Neural progenitor cell (in vitro differentiated cells): ENCODE data around the gene OPN1MW. TPM values are rescaled to one million over a fixed set of nuclear protein-coding genes. Genes with fewer than 3 reads are reported as not detected.
"Not testable (repeated sequence)": the region's sequence is repeated elsewhere in the genome, so short reads cannot be mapped to it uniquely, and the experiment has no call there.

Experiments used
- DNase-seq: peaks from one replicate; pipeline ENCODE4 v3.0.0-alpha.2; 2016; ENCODE audit warnings: low spot score
- H2AFZ ChIP-seq: fragments of 200-600 bp; sonication (generic); replicated peaks from 2 replicates; pipeline ENCODE4 v1.6.1; 2016; ENCODE audit warnings: antibody characterized with exemption
- H3F3A ChIP-seq: fragments of 200-600 bp; sonication (generic); 2 replicates; pipeline ENCODE4 v1.6.1; 2016; ENCODE audit warnings: antibody characterized with exemption, low read depth
- H3K27ac ChIP-seq: fragments of 200-600 bp; sonication (generic); 2 replicates; pipeline ENCODE4 v1.5.1; 2016; ENCODE audit warnings: mild to moderate bottlenecking
- H3K27me3 ChIP-seq: fragments of 200-600 bp; sonication (generic); 2 replicates; pipeline ENCODE4 v1.6.1; 2016; ENCODE audit warnings: mild to moderate bottlenecking, moderate library complexity
- H3K36me3 ChIP-seq: fragments of 200-600 bp; sonication (generic); 2 replicates; pipeline ENCODE4 v1.5.1; 2016
- H3K4me1 ChIP-seq: fragments of 200-600 bp; sonication (generic); 2 replicates; pipeline ENCODE4 v1.6.1; 2016; ENCODE audit warnings: mixed run types
- H3K4me2 ChIP-seq: fragments of 200-600 bp; sonication (generic); 2 replicates; pipeline ENCODE4 v1.6.1; 2016
- H3K4me3 ChIP-seq: fragments of 200-600 bp; sonication (generic); 2 replicates; pipeline ENCODE4 v1.5.1; 2016
- H3K79me2 ChIP-seq: fragments of 200-600 bp; sonication (generic); 2 replicates; pipeline ENCODE4 v1.6.1; 2016; ENCODE audit warnings: low read depth
- H3K9ac ChIP-seq: fragments of 200-600 bp; sonication (generic); 2 replicates; pipeline ENCODE4 v1.6.1; 2016
- H3K9me3 ChIP-seq: fragments of 200-600 bp; sonication (generic); 2 replicates; pipeline ENCODE4 v1.5.1; 2016; ENCODE audit warnings: low read depth
- H4K20me1 ChIP-seq: fragments of 200-600 bp; sonication (generic); 2 replicates; pipeline ENCODE4 v1.6.1; 2016; ENCODE audit warnings: low read depth
- H3K27ac Mint-ChIP-seq: 3 replicates; pipeline ENCODE4 v1.8.0; 2021; ENCODE audit warnings: mixed read lengths
- H3K27me3 Mint-ChIP-seq: 2 replicates; pipeline ENCODE4 v1.8.0; 2022; ENCODE audit warnings: low read depth, mild to moderate bottlenecking, inconsistent platforms, moderate library complexity, mixed read lengths; ENCODE audit not compliant: insufficient read depth
- H3K36me3 Mint-ChIP-seq: 3 replicates; pipeline ENCODE4 v1.8.0; 2021; ENCODE audit warnings: mixed read lengths
- H3K4me1 Mint-ChIP-seq: 3 replicates; pipeline ENCODE4 v1.8.0; 2021; ENCODE audit warnings: mixed read lengths
- H3K4me3 Mint-ChIP-seq: 3 replicates; pipeline ENCODE4 v1.8.0; 2021; ENCODE audit warnings: mild to moderate bottlenecking, moderate library complexity, mixed read lengths
- H3K9me3 Mint-ChIP-seq: 3 replicates; pipeline ENCODE4 v1.8.0; 2020; ENCODE audit warnings: mixed read lengths
- CTCF ChIP-seq: fragments of 200-600 bp; sonication (generic); IDR thresholded peaks from 2 replicates; pipeline ENCODE4 v1.5.1; 2017; ENCODE audit warnings: antibody characterized with exemption, mild to moderate bottlenecking
- EZH2 ChIP-seq: fragments of 200-600 bp; sonication (generic); IDR thresholded peaks from 2 replicates; pipeline ENCODE4 v1.6.1; 2017; ENCODE audit warnings: antibody characterized with exemption, mild to moderate bottlenecking, moderate library complexity
- EZH2phosphoT487 ChIP-seq: fragments of 200-600 bp; sonication (generic); IDR thresholded peaks from 2 replicates; pipeline ENCODE4 v1.6.1; 2017; ENCODE audit warnings: antibody characterized with exemption
- total RNA-seq: library from RNA; depleted of rRNA; stranded (reverse); fragments of >200 nt; gene quantifications from 2 replicates; pipeline ENCODE4 v1.2.3, GENCODE V29; 2015; ENCODE audit warnings: low replicate concordance

Gene OPN1MW
- not detected in 2 replicates for total RNA-seq

GRCh38 chrX:154182296-154182695 is at the start of gene OPN1MW:
Gene OPN1MW, plus strand, starts transcription at chrX:154182596. Its CDS starts 82 bp downstream, at chrX:154182678.
- not testable (repeated sequence) for H3K27ac Mint-ChIP-seq, H3F3A ChIP-seq, H3K4me1 ChIP-seq, H3K9me3 ChIP-seq, H3K4me2 ChIP-seq, H3K4me1 Mint-ChIP-seq, H3K9me3 Mint-ChIP-seq, H3K9ac ChIP-seq, DNase-seq, H3K79me2 ChIP-seq, H3K4me3 ChIP-seq, H3K36me3 Mint-ChIP-seq, H3K4me3 Mint-ChIP-seq, H3K27ac ChIP-seq, H2AFZ ChIP-seq, H3K36me3 ChIP-seq, H3K27me3 Mint-ChIP-seq, H4K20me1 ChIP-seq, H3K27me3 ChIP-seq

- no peaks in the 10 kb centered on the region for H3K36me3 Mint-ChIP-seq
- Histone ChIP-seq H3K27me3 (peaks cover 17% of the 10 kb centered on the region), H3K4me1 (no peaks in the 10 kb centered on the region), H3F3A (no peaks in the 10 kb centered on the region), H3K36me3 (no peaks in the 10 kb centered on the region), H2AFZ (no peak overlapping the region), H3K4me3 (no peak overlapping the region), H3K79me2 (no peaks in the 10 kb centered on the region), H3K9me3 (no peaks in the 10 kb centered on the region), H3K27ac (no peak overlapping the region), H3K9ac (no peak overlapping the region), H4K20me1 (no peaks in the 10 kb centered on the region), H3K4me2 (no peak overlapping the region)
- peaks cover 2% of the 10 kb centered on the region for H3K27me3 Mint-ChIP-seq
- no peak for DNase-seq
- peaks cover 17% of the 10 kb centered on the region for H3K9me3 Mint-ChIP-seq
- H3K4me3 Mint-ChIP-seq = no peak overlapping the region
- no peak for TF ChIP-seq EZH2phosphoT487
- TF ChIP-seq CTCF = no peak
- TF ChIP-seq EZH2 = no peak
- no peak overlapping the region for H3K27ac Mint-ChIP-seq
- no peaks in the 10 kb centered on the region for H3K4me1 Mint-ChIP-seq
Observed at GRCh38 chrX:154135458-154136229, 46.8 kb upstream of the OPN1MW start.

- peak; percentile 91 for DNase-seq
- H3K4me2 ChIP-seq = peak overlapping the region; percentile 63
- no peaks in the 10 kb centered on the region for H3K36me3 ChIP-seq
- no peaks in the 10 kb centered on the region for H3K9me3 ChIP-seq
- Mint-ChIP-seq H3K9me3 (peaks cover 18% of the 10 kb centered on the region), H3K4me3 (peak overlapping the region; percentile 59), H3K4me1 (no peaks in the 10 kb centered on the region), H3K36me3 (no peaks in the 10 kb centered on the region), H3K27ac (no peak overlapping the region), H3K27me3 (peaks cover 2% of the 10 kb centered on the region)
- H3K27me3 ChIP-seq = peaks cover 17% of the 10 kb centered on the region
- no peaks in the 10 kb centered on the region for H3F3A ChIP-seq
- H3K9ac ChIP-seq = no peak overlapping the region
- H3K4me3 ChIP-seq = peak overlapping the region; percentile 30
- TF ChIP-seq EZH2 (no peak), CTCF (peak; percentile 72), EZH2phosphoT487 (no peak)
- H3K79me2 ChIP-seq = no peaks in the 10 kb centered on the region
- no peaks in the 10 kb centered on the region for H4K20me1 ChIP-seq
- peak overlapping the region; percentile 95 for H2AFZ ChIP-seq
- no peaks in the 10 kb centered on the region for H3K4me1 ChIP-seq
- no peak overlapping the region for H3K27ac ChIP-seq
Observed at GRCh38 chrX:154136627-154137161, 45.7 kb upstream of the OPN1MW start.

- DNase-seq = no peak
- Mint-ChIP-seq H3K36me3 (no peaks in the 10 kb centered on the region), H3K4me3 (no peak overlapping the region), H3K4me1 (no peaks in the 10 kb centered on the region), H3K27me3 (peaks cover 2% of the 10 kb centered on the region), H3K9me3 (peaks cover 24% of the 10 kb centered on the region), H3K27ac (no peak overlapping the region)
- Histone ChIP-seq H2AFZ (no peak overlapping the region), H3K4me3 (no peak overlapping the region), H3K36me3 (no peaks in the 10 kb centered on the region), H3K9me3 (no peaks in the 10 kb centered on the region), H3K9ac (no peak overlapping the region), H4K20me1 (no peaks in the 10 kb centered on the region), H3K4me1 (no peaks in the 10 kb centered on the region), H3F3A (no peaks in the 10 kb centered on the region), H3K27me3 (peaks cover 17% of the 10 kb centered on the region), H3K79me2 (no peaks in the 10 kb centered on the region), H3K27ac (no peak overlapping the region), H3K4me2 (no peak overlapping the region)
- TF ChIP-seq EZH2 = no peak
- TF ChIP-seq CTCF = no peak
- no peak for TF ChIP-seq EZH2phosphoT487
Observed at GRCh38 chrX:154138857-154139256, 43.5 kb upstream of the OPN1MW start.
